Amniotic stem cell (primary cell): Measurements from ENCODE around the gene ATP10B.
"Not testable (repeated sequence)": the region's sequence is repeated elsewhere in the genome, so short reads cannot be mapped to it uniquely, and the experiment has no call there.

Experiments
- DNase-seq: peaks from one replicate; lab custom pipeline; 2025; lab: John Stamatoyannopoulos, UW

The ATP10B gene

GRCh38 chr5:160852049-160852448 lies at the start of gene ATP10B:
Gene ATP10B (minus strand): TSS chr5:160852211. CDS start chr5:160688074, 164,137 bp downstream.
- DNase-seq, result no peak

- no peak for DNase-seq
Observed at GRCh38 chr5:160901656-160902055, 49.6 kb upstream of the ATP10B start.

- DNase-seq, result no peak
Observed at GRCh38 chr5:160899735-160900134, 47.7 kb upstream of the ATP10B start.

- not testable (repeated sequence) for DNase-seq
Observed at GRCh38 chr5:160893180-160893964, 41.4 kb upstream of the ATP10B start.

GRCh38 chr5:160887780-160888179 lies 35.8 kb upstream of the ATP10B start:
- DNase-seq, result no peak

GRCh38 chr5:160873560-160874200 lies 21.7 kb upstream of the ATP10B start:
- DNase-seq, result not testable (repeated sequence)

GRCh38 chr5:160869989-160870521 lies 18.0 kb upstream of the ATP10B start:
- DNase-seq, result no peak

- DNase-seq, result no peak
Observed at GRCh38 chr5:160867976-160868375, 16.0 kb upstream of the ATP10B start.

- no peak for DNase-seq
Observed at GRCh38 chr5:160851451-160851850, 560 bp downstream of the ATP10B start.

- DNase-seq, result no peak
Observed at GRCh38 chr5:160850421-160850820, 1.6 kb downstream of the ATP10B start.

GRCh38 chr5:160847526-160848085 lies 4.4 kb downstream of the ATP10B start:
- no peak for DNase-seq

- no peak for DNase-seq
Observed at GRCh38 chr5:160846642-160847041, 5.4 kb downstream of the ATP10B start.

- no peak for DNase-seq
Observed at GRCh38 chr5:160844177-160844576, 7.8 kb downstream of the ATP10B start.

- DNase-seq, result no peak
Observed at GRCh38 chr5:160843240-160843639, 8.8 kb downstream of the ATP10B start.

- no peak for DNase-seq
Observed at GRCh38 chr5:160837749-160838593, 14.0 kb downstream of the ATP10B start.

- no peak for DNase-seq
Observed at GRCh38 chr5:160837211-160837610, 14.8 kb downstream of the ATP10B start.

GRCh38 chr5:160835818-160836528 lies 16.0 kb downstream of the ATP10B start:
- DNase-seq, result no peak

GRCh38 chr5:160835376-160835775 lies 16.6 kb downstream of the ATP10B start:
- DNase-seq, result no peak

GRCh38 chr5:160833806-160834205 lies 18.2 kb downstream of the ATP10B start:
- DNase-seq, result no peak

- no peak for DNase-seq
Observed at GRCh38 chr5:160831801-160832200, 20.2 kb downstream of the ATP10B start.

- DNase-seq, result no peak
Observed at GRCh38 chr5:160824301-160825001, 27.6 kb downstream of the ATP10B start.
